ENCODE results near the gene SPTBN2.

GRCh38 chr11:66701432-66702240, 27.4 kb downstream of the SPTBN2 start:
- TF ChIP-seq CSRNP3 (CRISPR knock-in tag; IDR thresholded peaks at IDR 0.05) (no peak), ZNF8 (CRISPR knock-in tag; IDR thresholded peaks at IDR 0.05) (no peak), OSR1 (CRISPR knock-in tag; IDR thresholded peaks at IDR 0.05) (no peak), POU6F1 (CRISPR knock-in tag; IDR thresholded peaks at IDR 0.05; ENCODE audit: borderline replicate concordance, low read depth) (no peak), ZFP3 (CRISPR knock-in tag; IDR thresholded peaks at IDR 0.05) (no peak), ZFP30 (CRISPR knock-in tag; IDR thresholded peaks at IDR 0.05) (no peak)
